Erythroblast (primary cell): ENCODE measurements around the gene CDH13.

Source experiments
- DNase-seq, 2 experiments: peaks; one replicate each; lab custom pipeline; 2025; lab: John Stamatoyannopoulos, UW
- GATA1 ChIP-seq: IDR thresholded peaks from 2 replicates; pipeline ENCODE4 v1.6.1; 2011; ENCODE audit warnings: low read depth, mild to moderate bottlenecking, control low read depth, low read length, moderate library complexity
- POLR2A ChIP-seq: IDR thresholded peaks from 2 replicates; pipeline ENCODE4 v1.6.1; 2011; ENCODE audit warnings: mild to moderate bottlenecking, low read length

CDH13 gene

DNA sequence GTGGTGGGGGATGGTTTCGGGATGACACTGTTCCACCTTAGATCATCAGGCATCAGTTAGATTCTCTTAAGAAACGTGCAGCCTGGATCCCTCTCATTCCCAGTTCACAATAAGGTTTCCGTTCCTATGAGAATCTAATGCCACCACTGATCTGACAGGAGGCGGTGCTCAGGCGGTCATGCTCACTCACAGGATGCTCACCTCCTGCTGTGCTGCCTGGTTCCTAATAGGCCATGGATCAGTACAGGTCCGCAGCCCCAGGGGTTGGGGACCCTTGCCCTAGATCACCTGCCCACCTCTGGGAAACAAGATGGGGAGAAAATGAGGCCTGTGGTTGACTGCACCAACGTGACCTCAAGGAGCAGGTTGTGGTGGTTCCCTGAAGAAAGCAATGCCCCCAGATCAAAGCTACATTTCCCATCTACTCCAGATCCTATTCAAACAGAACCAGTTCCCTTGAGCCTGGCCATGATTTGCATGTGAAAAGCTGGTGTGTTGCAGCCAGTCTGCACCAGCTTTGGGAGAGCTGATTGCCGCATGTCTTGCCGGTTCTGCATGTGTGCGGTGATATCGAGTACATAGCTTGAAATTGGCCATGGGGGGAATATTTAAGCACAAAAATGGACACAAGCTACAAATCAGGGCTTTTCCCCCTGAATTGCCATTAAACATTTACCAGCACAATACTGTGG lies 997.8 kb downstream of the CDH13 start:
- DNase-seq = no peak
- TF ChIP-seq POLR2A (no peak), GATA1 (no peak)

DNA sequence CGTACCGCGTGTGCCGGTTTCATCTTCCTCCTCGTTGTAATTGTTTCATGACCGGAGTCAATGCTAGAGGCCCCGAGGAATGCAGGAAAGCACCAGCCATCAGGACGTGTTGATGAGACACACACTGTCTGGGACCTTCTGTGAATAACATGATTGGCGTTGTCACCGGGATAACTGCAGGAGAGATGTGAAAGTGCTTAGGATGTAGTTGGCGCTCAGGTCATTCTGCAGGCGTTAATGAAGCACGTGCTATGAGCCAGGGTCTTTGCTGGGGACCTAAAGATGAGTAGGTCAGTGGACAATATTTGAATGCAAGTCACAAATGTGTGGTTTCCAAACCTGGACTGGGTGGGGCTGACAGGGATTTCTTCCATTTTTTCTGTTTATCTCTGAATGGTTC lies 999.4 kb downstream of the CDH13 start:
- no peak for TF ChIP-seq POLR2A
- no peak for TF ChIP-seq GATA1

DNA sequence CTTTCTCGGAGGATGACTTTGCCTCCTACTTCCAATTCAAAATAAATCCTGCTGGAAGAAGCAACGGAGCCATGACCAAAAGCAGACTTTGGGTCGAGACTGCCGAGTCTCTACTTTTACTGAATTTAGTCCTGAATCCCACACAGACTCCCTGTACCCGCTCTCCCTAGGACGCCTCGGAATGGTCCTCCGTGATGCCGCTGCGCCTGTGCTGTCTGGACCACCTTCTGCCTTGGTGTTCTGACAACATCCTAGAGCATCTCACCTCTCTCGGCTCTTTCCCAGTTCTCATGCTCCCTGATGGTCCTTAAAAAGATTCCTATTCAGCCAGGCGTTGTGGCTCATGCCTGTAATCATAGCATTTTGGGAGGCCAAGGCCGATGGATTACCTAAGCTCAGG lies 999.9 kb downstream of the CDH13 start:
- TF ChIP-seq GATA1 (no peak), POLR2A (no peak)
- no peak for DNase-seq

More for the DNA sequence above, 999.4 kb downstream of the CDH13 start:
- DNase-seq = no peak

DNA sequence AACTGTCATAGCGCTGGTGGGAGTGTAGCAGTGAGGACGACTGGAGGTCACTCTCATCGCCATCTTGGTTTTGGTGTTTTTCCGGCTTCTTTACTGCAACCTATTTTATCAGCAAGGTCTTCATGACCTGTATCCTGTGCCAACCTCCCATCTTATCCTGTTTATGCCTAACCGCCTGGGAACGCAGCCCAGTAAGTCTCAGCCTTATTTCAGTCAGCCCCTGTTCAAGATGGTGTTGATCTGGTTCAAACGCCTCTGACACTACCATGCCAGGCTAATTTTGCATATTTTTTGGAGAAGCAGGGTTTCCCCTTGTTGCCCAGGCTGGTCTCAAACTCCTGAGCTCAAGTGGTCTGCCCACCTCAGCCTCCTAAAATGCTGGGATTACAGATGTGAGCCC lies 1001.2 kb downstream of the CDH13 start:
- TF ChIP-seq POLR2A (no peak), GATA1 (no peak)
- no peak for DNase-seq

DNA sequence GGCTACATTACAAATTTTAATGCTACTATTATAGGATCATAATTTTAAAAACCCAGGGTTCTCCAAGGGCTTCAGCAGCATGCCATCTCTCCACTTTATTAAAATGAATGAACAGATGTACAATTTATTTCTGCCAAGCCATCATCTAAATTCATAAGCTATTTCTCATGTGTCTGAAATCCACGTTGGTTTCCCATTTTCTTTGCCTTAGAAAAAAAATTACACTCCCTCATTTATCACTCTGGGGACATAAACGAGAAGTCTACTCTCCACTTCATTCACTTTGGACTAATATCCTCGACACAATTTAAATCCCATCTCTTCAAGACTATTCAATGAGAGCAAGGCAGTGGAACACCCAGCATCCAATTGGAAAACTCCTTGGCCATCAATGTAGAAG lies 1002.7 kb downstream of the CDH13 start:
- DNase-seq = no peak
- TF ChIP-seq POLR2A (no peak), GATA1 (no peak)

DNA sequence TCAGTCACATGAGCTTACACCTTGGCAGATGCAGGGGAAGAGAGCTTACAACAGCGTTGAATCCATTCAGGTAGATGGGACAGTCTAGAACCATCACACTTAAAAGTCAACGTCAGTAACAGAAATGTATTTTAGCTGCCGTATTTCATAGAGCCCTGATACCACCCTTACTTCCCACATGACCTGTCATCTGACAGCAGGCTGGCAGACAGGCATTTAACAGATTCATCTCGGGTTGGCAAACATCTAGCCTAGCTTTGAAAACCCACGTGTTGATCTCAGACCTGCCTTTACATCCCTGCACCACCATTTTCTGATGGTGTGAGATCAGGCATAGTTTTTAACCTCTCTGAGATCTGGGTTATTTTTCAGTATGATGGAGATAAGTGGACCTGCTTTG lies 1003.1 kb downstream of the CDH13 start:
- TF ChIP-seq POLR2A (no peak), GATA1 (no peak)
- DNase-seq = no peak

DNA sequence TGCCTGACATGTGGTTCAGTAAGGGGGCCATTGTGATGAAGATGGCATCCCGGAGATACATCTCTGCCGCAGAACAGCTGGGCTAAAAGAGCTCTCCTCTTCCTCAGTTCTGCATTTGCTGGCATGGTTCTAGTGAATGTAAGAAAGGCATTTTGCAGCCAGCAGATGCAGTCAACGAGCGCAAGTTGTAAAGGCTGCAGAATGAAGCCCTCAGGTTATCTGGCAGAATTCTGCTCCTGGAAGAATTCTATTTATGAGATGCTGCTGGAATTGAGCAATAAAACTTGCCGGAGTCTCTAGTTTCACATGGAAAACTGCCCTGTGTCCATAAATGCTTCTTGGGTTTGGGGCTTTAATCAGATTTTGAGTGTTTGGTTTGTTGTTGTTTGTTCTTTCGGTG lies 1004.2 kb downstream of the CDH13 start:
- TF ChIP-seq POLR2A = no peak
- TF ChIP-seq GATA1 = no peak
- no peak for DNase-seq

DNA sequence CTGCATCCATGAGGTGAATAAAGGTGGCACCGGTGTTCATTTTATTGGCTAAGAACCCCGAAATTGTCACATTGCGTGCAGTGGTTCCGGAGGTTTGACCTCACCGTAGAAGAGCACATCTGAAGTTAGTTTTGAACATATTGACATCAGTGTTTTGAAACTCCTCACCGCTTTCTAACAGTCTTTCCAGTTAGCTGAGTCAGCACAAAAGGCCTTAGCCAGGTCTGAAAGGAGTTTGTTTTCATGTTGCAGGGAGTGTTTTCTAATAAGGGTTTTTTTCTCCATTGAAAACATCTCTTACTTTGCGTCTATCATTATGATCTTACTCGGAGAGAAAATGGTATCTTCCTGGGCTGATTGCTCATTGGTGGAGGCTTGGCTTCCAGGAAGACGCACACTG lies 1006.5 kb downstream of the CDH13 start:
- DNase-seq = no peak
- no peak for TF ChIP-seq GATA1
- TF ChIP-seq POLR2A = no peak

DNA sequence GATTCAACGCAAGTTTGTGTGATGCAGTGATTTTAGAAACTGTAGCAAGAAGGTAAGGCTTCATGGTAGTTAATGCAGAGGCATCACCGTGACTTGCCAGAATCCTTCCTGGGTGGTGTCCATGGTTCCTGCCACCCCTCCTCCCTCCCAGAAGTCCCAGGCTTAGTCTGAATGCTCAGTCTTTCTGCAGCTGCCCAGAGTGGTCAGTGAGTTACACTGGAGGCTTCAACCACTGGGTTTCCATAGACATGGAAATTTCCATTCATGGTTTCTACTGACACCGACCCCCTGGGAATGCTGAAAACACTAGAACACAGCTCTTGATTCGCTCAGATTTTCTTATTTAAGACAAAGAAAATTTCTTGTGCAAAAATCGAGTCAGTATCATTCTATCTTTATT lies 1021.6 kb downstream of the CDH13 start:
- DNase-seq = no peak

DNA sequence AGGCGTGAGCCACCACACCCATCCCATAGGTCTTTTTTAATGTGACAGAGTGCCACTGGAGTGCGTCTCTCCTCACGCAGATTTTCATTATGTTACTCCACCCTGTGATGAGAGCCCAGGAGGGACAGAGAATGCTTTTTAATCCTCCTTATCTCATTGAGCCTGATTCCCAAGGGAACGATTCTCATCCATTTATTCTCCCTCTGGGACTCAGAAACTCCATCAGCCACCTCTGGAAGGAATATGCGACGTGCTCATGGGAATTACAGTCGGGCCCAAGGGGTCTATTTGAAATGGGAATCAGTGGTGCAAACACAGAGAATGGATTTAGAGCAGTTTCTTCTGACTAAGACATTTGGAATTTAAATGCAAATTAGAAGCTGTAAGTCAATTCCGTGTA lies 1025.1 kb downstream of the CDH13 start:
- no peak for DNase-seq
- TF ChIP-seq POLR2A (no peak), GATA1 (no peak)

More for the DNA sequence above, 1021.6 kb downstream of the CDH13 start:
- TF ChIP-seq GATA1 = no peak
- no peak for TF ChIP-seq POLR2A

DNA sequence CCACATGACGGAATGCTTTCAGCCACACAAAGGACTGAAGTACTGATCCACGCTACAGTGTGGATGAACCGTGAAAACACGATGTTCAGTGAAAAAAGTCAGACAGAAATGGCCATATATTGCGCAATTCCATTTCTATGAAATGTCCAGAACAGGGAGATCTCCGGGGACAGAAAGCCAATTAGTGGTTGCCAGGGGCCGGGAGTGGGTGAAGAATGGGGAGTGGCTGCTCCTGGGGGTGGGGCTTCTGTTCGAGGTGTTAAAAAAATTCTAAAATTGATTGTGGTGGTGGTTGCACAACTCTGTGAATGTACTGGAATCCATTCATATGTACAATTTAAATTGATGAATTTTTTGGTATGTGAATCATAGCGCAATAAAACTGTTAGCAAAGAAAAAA lies 1026.2 kb downstream of the CDH13 start:
- TF ChIP-seq POLR2A (no peak), GATA1 (no peak)
- no peak for DNase-seq

DNA sequence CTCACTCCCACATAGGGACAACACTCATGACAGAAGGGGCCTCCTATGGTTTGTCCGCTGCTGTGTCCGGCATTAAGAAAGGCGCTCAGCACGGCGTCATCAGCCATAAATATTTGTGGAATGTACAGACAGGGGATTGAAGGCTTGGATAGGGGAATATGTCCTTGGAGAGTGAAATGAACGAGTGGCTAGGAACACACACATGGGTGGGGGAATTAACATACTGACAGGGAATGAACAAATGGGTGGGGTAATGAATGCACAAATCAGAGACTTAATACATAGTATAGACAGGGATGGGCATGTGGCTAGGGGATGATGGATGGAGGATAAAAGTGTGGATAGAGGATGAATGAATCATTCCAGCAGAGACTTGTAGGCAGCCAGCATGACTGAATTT lies 1027.0 kb downstream of the CDH13 start:
- DNase-seq = no peak
- TF ChIP-seq GATA1 (no peak), POLR2A (no peak)

DNA sequence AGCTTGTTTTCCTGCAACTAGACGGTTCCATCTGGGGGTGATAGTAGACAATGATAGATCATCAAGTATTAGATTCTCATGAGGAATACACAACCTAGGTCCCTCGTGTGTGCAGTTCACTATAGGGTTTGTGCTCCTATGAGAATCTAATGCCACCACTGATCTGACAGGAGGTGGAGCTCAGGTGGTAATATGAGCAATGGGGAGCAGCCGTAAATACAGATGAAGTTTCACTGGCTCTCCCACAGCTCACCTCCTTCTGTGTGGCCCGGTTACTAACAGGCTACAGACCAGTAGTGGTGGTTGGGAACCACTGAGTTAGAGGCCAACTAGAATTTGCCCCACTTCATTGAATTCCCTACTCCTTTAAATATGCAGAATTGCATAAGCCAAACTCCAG lies 1033.5 kb downstream of the CDH13 start:
- no peak for DNase-seq
- TF ChIP-seq POLR2A (no peak), GATA1 (no peak)

DNA sequence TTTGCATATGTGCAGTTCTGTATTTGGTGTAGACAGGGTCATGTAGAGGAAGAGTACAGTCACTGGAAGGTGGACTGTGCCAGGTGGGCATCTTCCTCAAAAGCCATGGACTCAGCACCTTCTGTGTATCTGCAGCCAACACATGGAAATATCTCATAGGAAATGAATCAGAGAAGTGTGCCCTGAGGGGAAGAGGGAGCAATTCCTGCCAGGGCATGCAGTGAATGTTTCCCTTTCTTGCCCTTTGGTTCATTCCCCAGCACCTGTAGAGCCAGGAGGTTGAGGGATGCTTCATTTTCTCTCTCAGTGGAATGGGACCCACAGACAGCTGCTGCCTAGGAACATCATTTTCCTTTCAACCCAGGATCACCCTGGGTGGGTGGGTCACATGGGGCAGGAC lies 1034.9 kb downstream of the CDH13 start:
- TF ChIP-seq GATA1 = no peak
- TF ChIP-seq POLR2A = no peak
- DNase-seq = no peak

DNA sequence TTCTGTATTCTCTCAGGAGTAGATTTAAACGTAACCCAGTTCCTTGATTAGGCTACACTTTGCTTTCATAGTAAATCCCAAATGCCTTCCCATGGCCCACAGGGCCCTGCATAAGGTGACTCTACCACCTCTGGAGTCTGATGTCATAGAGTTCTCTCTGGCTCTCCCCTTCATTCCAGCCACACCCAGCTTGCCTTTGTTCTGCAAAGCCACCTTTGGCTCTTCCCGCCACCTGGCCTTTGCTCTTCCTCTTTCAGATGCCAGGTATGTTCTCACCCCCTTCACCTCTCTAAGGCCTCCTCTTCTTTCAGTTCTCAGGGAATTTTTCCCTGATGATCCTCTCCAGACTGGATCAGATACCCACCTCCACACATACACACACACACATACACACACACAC lies 1039.7 kb downstream of the CDH13 start:
- no peak for TF ChIP-seq GATA1
- no peak for TF ChIP-seq POLR2A

More for the DNA sequence above, 1039.7 kb downstream of the CDH13 start:
- DNase-seq = no peak
